Liver (tissue), 3 donors: ENCODE measurements around the gene GRAMD2B.

ENCODE experiments used
- CTCF ChIP-seq: fragments of 150-350 bp; IDR thresholded peaks from 2 replicates; pipeline ENCODE4 v1.5.1; 2017; ENCODE audit warnings: improper control_type of control experiment, low read depth, low read length; ENCODE audit not compliant: missing input control
- HNF4G ChIP-seq: IDR thresholded peaks from 2 replicates; pipeline ENCODE4 v1.6.1; 2016; ENCODE audit warnings: antibody characterized with exemption
- YY1 ChIP-seq: IDR thresholded peaks from 2 replicates; pipeline ENCODE4 v1.6.1; 2016; ENCODE audit warnings: antibody characterized with exemption, mild to moderate bottlenecking
- donor health status: healthy.
- donor health status: healthy.

GRCh38 chr5:126531543-126532120, 108.4 kb downstream of the GRAMD2B start:
- TF ChIP-seq YY1, result no peak
- TF ChIP-seq CTCF, result no peak
- TF ChIP-seq HNF4G, result no peak
